Bone marrow (tissue), 2 donors: Measurements from ENCODE around the gene SPDEF.

ENCODE experiments used
- DNase-seq, 2 donors: peaks; one replicate each; lab custom pipeline; 2025; lab: John Stamatoyannopoulos, UW

The SPDEF gene

DNA sequence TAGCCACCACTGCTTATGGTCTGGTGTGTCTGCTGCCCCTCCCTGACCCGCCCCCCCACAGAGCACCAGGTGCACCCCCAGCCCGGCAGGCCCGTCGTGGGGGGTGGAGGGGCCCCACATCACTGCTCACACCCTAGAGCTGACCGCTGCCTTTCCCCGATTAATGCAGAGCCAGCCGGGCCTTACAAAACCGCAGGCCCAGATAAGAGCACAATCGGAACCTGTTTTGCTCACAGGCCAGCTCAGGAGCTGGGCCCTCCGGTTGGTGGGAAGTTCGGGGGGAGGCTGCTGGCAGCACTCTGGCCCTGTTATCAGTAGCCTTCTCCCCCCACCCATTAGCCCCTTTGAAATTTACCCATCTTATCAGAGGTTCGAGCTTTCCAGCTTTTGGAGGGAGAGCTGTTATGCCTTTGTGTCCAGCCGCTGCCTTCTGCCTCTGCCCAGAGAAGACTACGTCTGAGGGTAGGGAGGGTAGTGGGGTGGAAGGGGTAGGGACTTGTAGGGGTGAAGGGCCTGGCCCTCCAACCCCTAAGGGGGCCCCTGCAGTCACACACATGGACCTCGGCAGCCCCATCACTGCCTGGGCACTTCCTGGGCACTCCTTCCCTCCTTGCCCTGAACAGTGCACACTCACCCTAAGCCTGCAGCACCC is 6.9 kb upstream of the SPDEF start:
- DNase-seq: no peak

DNA sequence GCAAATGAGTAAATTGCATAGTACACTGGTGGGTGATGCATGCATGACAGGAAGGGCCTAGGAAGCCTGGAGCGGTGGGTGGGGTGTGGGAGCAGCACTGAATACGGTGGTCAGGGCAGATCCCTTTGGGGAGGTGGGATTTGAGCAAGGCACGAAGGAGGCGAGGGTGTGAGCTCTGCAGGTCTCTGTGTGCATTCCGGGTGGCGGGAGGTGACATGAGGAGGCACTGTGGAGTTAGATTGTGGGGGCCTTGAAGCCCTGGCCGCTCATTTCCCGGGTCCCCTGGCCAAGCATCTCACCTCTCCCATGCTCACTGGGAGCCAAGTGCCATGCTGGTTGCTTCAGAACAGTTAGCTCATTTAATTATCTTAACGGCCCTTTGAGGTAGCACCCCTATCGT is 6.2 kb upstream of the SPDEF start:
- DNase-seq: no peak

DNA sequence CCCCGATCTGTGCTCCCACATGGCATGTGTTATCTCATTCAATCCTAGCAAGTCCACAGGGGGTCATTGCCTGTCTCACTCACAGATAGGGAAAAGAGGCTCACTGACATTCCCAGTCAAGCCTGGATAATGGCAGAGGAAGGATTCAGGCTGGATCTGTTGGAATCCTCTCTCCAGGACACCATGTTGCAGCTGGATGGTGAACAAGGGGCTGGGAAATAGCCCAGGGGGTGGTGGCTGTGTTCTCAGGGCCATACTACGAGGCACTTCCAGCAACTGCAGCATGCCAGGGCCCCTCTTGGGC is 5.0 kb upstream of the SPDEF start:
- no peak for DNase-seq

DNA sequence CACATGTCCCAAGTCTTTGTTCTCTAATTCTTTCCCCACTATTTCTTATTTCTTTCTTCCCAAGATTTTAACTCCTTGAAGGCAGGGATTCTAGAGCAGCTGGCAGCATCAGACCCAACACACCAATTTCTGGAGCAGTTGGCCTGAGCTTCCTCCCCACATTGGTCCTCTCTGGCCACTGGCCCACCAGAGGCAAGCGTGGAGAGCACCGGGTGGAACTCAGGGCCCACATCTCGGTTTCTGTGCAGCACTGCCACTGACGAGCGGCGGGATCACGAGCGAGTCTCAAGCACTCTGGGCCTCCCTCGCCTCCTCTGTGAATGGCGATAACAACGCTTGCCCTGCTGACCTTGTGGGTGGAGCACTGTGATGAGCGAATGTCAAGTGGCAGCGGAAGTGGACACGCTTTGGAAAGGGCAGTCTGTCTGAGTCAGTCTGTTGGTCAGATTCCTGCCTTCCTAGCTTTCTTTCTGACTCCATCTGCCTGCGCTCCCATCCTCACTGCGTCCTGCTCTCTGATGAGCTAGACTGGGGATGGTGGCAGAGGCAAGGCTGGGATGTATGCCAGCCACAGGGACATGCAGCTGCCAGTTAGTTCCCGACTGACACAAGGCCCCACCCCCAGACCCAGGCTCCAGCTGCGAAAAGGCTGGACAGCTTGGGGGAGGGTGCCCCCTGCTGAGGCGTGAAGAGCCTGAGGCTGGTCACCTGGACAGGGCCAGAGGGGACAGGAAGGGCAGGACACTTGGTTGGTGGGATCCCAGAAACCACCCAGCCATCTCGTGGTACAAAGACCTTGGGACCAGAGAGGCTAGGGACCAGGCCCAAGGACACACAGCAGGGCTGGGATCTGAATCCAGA is 4.5 kb upstream of the SPDEF start:
- DNase-seq: no peak

DNA sequence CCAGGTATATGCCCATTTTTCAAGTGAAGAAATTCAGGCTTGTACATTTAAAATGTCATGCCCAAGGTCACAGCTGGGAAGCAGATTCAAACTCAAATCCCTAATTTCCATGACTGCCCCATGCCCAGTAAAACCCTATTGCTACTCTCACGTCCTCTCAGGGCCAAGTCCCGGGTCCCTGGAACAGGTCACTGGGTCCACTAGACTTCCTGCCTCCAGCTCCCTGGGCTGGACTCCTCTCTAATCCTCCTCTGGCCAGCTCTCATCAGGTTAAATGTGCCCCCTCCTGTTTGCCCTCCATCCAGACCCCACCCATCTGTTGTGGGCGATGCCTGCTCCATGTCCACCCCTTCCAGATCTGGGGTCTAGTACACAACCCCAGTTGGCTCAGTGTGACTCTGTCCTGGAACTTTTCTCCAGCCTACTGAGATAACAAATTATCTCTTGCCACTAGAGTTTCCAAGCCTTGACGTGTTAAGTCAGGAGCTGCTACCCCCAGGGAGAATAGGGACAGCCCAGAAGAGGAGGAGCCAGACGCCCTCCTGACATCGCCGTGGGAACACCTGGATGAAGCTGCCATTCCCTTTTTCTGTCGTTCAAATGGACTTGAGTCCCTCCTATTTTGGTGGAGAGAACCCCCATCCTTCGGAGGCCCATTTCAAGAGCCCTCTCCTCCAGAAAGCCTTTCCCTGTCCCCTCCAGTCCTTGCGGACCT is 3.7 kb upstream of the SPDEF start:
- DNase-seq: no peak

DNA sequence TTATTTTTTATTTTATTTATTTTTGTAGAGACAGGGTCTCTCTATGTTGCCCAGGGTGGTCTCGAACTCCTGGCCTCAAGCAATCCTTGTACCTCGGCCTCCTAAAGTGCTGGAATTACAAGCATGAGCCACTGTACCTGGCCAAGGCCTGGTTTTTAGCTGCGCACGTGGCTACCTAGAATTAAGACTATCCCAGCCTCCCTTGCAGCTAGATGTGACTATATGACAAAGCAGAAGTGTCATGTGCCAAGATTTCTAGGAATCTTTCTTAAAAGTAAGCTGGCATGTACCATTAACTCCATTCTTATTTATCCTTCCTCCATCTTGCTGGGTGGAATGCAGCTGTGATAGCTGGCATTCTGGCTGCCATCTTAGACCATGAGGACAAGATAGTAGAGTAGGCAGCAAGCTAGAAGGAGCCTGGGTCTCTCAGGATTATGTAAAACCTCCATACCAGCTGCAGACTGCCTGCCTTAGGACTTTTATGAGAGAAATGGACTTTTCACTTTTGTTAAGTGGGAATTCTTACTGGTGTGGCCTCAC is 2.1 kb upstream of the SPDEF start:
- DNase-seq: no peak

DNA sequence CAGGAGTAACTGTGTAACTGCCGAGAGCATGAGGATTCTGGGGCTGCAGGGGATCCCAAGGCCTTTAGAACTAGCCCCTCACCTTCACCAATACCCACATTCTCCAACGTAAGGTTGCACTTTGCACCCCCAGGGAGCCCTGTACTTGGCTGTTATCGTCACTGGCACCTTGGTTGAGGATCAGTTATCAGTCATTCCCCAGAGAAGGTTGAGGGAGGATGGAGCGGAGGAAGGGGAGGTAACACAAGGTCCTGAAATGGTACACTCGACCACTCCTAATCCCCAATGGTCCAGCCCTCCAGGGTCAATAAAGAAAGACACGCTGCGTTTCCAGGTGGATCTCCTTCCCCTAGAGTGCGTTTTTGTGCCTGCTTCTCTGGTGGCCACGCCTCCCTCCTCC is 1.1 kb upstream of the SPDEF start:
- DNase-seq: no peak

DNA sequence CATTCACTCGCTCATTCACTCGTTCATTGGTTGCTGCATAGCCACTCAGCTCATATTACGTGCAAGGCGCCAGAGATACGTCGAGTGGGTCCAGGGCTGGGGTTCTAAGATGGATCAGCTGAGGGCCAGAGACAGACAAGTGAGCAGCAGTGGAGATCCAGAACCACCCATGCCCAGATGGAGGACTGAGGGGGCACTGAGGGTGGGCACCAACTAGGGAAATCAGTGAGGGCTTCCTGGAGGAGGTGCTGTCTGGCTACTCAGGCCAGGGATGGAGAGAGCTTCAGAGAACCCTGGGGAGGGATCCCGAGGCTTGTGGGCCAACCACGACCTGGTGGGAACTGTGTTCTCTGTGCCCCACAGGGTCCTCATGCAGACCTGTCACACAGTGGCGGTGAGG is 364 bp upstream of the SPDEF start:
- no peak for DNase-seq

DNA sequence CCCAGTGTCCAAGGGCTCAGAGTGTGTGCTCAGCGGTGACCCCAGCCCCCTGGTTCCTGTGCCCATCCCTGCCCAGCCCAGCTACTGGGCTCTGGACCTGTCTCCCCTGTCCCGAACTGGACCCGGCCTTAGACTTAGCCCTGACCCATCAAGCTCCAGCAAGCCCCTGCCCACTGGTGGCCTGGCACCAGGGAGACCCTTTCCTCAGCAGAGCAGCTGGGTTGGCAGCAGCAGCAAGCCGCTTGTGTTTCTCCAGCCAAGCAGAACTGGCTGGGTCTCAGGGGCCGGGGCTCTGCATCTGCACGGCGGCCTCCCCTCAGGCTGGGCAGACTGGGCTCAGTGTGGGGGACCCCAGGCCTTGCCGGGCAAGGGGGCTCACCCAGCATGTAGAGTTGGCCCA is 801 bp downstream of the SPDEF start:
- no peak for DNase-seq

DNA sequence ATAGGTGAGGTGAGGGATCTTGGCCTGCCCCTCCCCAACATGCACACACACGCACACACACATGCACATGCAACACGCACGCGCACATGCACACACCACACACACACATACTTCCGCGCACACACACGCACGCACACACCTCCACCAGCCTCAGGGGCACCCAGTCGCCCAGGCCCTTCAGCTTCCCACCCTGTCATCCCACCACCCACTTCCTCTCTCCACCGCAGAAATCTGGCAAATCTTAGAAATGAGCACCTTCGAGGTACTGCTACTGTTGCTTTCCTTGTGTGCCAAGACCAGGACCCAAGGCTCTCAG is 1.2 kb downstream of the SPDEF start:
- DNase-seq: no peak

DNA sequence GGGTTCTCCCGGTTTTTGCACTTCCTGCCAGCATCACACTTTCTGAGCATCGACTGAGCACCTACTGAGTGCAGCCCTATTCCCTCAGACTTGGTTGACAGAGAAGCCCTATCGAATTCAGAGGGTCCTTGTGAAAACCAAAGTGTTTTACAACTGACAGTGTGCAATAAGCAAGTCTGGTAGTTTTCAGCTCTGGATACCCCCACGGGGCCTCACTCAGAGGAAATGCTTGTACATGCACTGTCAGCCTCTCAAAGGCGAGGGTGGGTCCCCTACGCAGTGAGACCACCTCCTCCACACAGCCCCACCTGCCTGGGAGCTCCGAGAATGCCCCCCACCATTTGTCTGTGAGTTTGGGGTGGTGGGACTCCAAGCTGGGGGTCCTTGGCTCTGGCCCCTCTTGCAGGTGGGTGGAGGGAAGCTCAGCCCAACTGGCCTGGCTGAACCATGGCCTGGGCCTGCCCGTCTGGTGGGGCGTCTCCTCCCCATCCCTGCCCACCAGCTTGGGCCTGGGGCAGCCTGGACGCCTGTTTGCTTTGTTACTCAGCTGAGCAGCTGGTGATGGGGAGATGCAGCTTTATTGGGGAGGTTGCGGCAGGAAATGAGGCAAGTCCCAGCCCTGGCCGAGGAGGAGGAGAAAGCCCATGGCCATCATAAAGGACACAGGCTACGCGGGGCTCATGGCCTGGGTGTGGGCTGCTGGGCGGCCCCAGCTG is 1.7 kb downstream of the SPDEF start:
- DNase-seq: no peak

DNA sequence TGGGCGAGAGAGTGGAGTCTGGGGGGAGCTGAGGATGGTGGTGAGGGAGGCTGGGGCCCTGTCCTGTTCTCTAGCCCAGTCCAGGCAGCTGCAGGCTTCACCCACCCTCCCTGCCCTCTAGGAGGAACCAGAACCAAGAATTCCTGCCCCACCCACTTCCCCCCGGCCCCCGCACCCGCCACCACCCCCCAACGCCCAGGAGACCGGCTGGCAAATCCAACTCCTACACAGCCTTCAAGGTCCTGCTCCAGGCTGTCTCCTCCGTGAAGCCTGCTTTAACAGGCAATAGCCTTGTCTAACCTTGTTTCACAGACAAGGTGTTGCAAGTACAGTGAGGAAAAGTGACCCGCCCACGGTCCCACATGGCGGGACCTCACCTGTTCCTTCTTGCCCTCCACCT is 2.4 kb downstream of the SPDEF start:
- no peak for DNase-seq

DNA sequence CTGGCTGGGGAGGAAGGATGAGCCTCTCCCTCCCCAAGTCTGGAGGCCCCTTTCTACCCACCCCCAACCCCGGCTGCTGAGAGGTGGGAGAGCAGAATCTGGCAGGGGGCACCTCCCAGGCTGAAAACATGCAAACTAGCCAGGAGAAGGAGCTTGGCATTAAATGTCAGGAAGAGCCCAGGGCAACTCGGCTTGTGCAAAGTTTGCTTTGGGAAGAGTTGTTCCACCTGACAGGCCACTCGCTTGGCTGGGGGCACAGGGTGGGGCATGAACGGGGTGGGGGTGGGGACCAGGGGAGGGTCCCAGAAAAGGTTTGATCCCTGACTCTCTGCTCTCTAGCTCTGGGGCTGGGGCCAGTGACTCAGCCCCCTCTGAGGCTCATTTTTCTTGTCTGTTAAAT is 3.0 kb downstream of the SPDEF start:
- DNase-seq: no peak

DNA sequence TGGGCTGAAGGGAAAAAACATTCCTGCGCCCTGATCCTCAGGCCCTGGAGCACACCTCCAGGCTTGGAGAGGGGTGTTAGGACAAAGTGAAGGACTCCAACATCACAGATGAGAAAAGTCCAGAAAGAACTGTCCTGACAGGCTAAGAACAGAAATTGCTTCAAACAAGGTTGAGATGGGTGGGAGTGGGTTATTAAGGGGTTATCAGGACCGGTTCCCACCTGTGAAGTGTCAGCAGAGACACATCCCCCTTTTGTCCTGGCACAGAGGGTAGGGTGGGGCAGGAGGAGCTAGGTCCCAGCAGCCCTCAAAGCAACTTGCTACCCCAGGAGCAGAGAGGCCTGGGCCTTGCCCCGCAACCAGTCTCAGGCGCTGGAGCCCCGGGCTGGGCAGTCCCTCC is 3.5 kb downstream of the SPDEF start:
- DNase-seq: no peak

DNA sequence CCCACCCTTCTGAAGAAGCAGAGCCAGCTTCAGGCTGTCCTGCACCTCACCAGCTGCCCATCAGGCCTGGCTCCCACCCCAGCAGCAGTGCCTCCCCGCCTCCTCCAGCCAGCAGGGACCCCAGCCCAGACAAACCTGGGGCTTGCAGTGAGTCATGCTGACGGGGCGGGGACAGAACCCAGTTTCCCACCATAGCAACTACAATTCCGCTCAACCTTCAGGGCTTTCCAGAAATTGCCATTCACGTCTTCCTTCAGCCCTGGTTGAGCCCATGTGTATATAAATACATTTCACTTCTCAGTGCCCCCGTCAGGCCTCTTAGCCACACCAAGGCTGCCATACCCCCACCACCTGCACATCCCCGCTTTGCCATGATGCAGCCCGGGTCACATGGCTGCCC is 4.4 kb downstream of the SPDEF start:
- DNase-seq: no peak

DNA sequence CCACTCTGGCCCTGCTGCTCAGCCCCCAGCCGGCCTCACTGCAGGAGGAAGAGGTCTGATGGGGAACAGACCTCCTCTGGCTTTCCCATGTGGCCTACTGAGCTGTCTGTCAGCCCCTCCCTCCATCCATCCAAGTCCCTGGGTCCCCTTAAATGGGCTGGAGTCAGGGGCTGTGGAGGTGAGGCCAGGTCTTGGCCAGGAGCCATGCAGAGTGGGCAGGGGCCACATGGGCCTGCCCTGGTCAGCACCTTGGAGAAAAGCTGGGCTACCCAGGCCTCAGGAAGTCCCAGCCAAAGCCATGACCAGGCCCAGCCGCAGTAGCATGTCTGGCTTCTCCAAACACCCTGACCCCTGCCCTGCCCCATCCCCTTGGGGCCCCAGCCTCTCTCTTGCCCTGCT is 6.3 kb downstream of the SPDEF start:
- DNase-seq: no peak

DNA sequence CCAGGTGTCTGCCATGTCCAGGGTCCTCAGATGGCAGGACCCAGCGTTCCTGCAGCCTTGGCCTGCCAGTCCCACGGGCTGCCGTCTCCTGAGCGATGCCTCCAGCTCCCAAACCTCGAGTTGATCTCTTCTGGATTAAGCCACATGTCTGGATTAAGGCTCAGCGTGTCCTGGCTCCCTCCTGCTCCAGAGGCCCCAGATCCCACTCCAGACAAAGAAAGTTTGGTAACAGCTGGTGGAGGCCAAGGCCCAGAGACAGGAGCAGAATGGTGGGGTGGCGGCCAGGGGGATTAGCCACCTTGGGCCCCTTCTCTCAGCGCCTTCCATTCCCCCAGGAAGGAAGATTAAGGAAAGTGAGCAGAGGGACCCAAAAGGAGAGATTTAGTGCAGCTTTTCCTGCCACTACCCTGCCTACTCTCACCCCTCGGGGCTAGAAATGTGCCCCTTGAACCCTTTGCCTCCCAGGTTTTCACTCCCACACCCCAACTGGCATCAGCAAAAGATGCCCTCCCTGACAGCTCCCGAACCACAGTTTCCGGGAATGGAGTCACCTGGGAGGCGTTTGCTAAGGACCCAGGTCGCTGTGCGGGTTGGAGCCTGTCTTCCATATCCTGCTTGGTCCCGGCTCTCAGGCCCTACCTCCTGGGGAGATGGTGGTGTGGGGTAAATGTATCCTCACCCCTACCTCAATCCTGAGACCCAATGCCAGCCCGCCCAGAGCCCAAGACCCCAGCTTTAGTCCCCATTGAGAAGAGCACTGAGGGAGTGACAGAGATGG is 6.9 kb downstream of the SPDEF start:
- DNase-seq: no peak

DNA sequence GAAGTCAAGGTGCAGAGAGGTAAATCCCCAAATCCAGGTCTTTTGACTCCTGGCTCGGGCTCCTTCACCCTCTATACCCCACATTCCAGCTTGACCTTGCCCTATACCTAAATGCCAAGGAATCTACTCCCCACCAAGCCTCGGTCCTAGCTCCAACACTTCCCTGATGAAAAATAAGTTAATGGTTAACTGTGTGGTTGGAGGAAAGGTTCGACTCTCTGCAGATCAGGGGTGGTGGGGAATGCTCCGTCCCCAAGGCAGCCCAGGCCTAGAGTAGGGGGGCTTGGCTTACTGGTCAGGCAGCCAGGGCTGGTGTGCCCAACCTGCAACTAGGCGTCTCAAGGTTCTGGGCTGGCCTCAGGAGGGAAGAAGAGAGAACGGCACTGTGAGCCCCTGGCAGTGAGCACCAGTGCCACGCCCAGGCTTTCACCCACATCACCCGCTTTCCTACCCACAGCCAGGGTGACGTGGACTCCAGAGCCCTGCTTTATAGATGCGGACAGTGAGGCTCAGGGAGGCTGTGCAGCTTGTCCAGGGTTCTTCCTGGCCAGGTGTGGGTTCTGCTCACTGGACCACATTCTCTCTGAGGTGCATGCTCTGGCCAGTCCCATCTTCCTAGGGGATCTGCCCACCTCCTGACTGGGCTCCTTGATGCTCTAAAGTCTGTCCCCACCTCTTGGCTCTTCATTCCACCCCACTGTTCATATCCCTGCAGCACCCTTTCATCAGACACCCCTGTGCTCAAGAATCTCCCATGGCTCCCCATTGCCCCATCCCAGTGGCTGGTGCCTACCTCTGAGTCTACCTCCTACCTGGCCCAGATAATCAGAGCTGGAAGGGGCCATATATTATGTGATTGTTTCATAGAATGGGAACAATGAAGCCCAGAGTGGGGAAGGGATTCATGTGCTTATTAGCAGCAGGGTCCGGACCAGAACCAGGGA is 8.2 kb downstream of the SPDEF start:
- no peak for DNase-seq

DNA sequence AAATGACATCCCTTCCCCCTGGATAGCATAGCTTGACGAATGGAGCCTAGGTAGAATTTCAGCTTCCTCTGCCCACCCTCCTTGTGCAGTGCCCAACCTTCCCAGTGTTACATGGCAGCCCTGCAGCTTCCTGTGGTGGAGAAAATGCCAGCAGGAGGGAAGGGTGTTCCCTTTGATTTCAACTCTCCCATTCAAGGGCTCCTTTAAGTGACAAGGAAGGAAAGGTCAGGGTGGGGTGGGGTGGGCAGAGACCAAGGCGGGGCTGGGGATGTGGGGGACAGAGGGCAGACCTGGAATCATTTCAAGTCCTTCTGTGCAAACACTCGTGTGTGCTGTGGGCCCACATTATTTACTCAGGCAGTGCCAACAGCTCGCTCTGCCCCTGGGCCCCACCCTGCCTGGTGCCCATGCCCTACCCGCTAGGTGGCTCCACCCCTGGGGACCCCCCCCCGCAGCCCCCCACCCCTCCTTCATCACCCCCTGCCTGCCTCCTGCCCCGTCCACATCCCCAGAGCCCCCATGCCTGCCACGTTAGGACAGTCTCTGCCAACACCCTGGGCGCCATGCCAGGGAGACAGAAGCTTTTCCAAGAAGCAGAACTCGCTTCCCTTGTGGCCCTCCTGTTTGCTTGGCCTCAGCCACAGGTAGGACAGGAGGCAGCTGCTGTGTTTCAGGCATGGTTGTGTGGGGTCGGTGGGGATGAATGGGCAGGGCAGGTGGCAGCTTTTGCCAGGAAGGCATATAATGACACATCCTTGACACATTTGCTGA is 9.4 kb downstream of the SPDEF start:
- no peak for DNase-seq
